Spleen (tissue), 7 donors: ENCODE measurements around the gene ARFGEF3.
A peak's percentile ranks its signal among the peaks of the same experiment; 100 is the strongest.

Experiments used
- POLR2A ChIP-seq, 3 donors: fragments of 450-650 bp; IDR thresholded peaks; one replicate each; pipeline ENCODE4 v1.5.1; 2017; ENCODE audit warnings: antibody characterized with exemption in 3 of 3, mild to moderate bottlenecking in 1 of 3
- POLR2AphosphoS5 ChIP-seq, 3 donors: sonication (generic); formaldehyde crosslinking; IDR thresholded peaks; one replicate each; pipeline ENCODE4 v1.5.1; 2017; ENCODE audit warnings: antibody characterized with exemption in 3 of 3
- TF ChIP-seq, protein P1 (sequence below), 11 experiments: fragments of 200-600 bp in 7 of 11; fragments of 450-650 bp in 4 of 11; sonication (generic) in 4 of 11; IDR thresholded peaks in 8 of 11; conservative IDR thresholded peaks in 3 of 11; 1 replicate in 7 of 11; 2 replicates in 4 of 11; pipeline versions ENCODE4 v1.4.0 to v1.8.0; 2016 to 2021; ENCODE audit warnings: antibody characterized with exemption in 11 of 11, inconsistent platforms in 4 of 11, mild to moderate bottlenecking in 1 of 11
- donor health status: DM: no; HTN: no; CAD: no; lungs with moderate emphysema.
- donor health status: DM: no; HTN: no; CAD: no.
- donor health status: DM: no; HTN: no; CAD: no.

DNA sequence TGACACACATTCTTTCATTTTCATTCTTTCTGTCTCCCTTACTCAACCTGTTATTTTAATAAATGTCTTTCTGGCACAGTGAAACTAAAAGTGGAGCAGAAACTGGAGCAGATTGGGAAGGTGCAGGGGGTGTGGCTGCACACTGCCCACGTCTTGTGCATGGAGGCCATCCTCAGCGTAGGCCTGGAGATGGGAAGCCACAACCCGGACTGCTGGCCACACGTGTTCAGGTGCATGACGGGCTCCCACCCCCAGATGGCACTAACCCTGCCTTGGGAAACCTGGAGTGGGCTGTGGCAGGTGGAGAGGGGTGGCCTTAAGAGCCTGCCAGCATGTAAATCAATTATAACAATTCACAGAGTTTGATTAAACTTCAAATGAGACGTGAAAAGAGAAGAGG, 128.0 kb downstream of the ARFGEF3 start:
- TF ChIP-seq, protein P1, sequence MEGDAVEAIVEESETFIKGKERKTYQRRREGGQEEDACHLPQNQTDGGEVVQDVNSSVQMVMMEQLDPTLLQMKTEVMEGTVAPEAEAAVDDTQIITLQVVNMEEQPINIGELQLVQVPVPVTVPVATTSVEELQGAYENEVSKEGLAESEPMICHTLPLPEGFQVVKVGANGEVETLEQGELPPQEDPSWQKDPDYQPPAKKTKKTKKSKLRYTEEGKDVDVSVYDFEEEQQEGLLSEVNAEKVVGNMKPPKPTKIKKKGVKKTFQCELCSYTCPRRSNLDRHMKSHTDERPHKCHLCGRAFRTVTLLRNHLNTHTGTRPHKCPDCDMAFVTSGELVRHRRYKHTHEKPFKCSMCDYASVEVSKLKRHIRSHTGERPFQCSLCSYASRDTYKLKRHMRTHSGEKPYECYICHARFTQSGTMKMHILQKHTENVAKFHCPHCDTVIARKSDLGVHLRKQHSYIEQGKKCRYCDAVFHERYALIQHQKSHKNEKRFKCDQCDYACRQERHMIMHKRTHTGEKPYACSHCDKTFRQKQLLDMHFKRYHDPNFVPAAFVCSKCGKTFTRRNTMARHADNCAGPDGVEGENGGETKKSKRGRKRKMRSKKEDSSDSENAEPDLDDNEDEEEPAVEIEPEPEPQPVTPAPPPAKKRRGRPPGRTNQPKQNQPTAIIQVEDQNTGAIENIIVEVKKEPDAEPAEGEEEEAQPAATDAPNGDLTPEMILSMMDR (IDR thresholded peaks at IDR 0.05 in 8 of 11, conservative IDR thresholded peaks at IDR 0.05 in 3 of 11) = peak in 1 of 11 experiments; percentile 33
- TF ChIP-seq POLR2AphosphoS5 (IDR thresholded peaks at IDR 0.05) = no peak
- no peak for TF ChIP-seq POLR2A (IDR thresholded peaks at IDR 0.05)
